Measurements from ENCODE around the gene NR1H4. TPM values are rescaled to one million over a fixed set of nuclear protein-coding genes. Genes with fewer than 3 reads are reported as not detected.

Gene NR1H4
- total and polyA plus RNA-seq, 2 experiments from 2014 or later = not detected

GRCh38 chr12:100534625-100535227 lies 61.1 kb downstream of the NR1H4 start:
- Histone ChIP-seq H3K36me3 (no peaks in the 10 kb centered on the region), H3K4me1 (ENCODE audit: low read depth) (no peaks in the 10 kb centered on the region), H3K27me3 (no peaks in the 10 kb centered on the region), H3K4me3 (no peak overlapping the region), H3K9me3 (ENCODE audit: low read depth) (no peaks in the 10 kb centered on the region), H3K27ac (no peak overlapping the region)
- no peak for DNase-seq (ENCODE audit: low read depth in 1 of 2, low spot score in 1 of 2)
- no peak for TF ChIP-seq CTCF (IDR thresholded peaks at IDR 0.05; ENCODE audit: low read depth, low read length)

GRCh38 chr12:100539202-100539601 lies 65.5 kb downstream of the NR1H4 start:
- Histone ChIP-seq H3K9me3 (ENCODE audit: low read depth) (no peaks in the 10 kb centered on the region), H3K4me1 (ENCODE audit: low read depth) (no peaks in the 10 kb centered on the region), H3K27me3 (no peaks in the 10 kb centered on the region), H3K27ac (no peak overlapping the region), H3K36me3 (no peaks in the 10 kb centered on the region), H3K4me3 (no peak overlapping the region)
- DNase-seq (ENCODE audit: low read depth in 1 of 2, low spot score in 1 of 2) = peak; percentile 65 to 79
- no peak for TF ChIP-seq CTCF (IDR thresholded peaks at IDR 0.05; ENCODE audit: low read depth, low read length)

GRCh38 chr12:100544165-100544564 lies 70.5 kb downstream of the NR1H4 start:
- DNase-seq (ENCODE audit: low read depth in 1 of 2, low spot score in 1 of 2) = no peak
- Histone ChIP-seq H3K9me3 (ENCODE audit: low read depth) (no peaks in the 10 kb centered on the region), H3K27ac (no peak overlapping the region), H3K27me3 (no peaks in the 10 kb centered on the region), H3K4me3 (no peak overlapping the region), H3K4me1 (ENCODE audit: low read depth) (no peaks in the 10 kb centered on the region), H3K36me3 (no peaks in the 10 kb centered on the region)
- TF ChIP-seq CTCF (IDR thresholded peaks at IDR 0.05; ENCODE audit: low read depth, low read length) = no peak

GRCh38 chr12:100545092-100545491 lies 71.4 kb downstream of the NR1H4 start:
- no peak for TF ChIP-seq CTCF (IDR thresholded peaks at IDR 0.05; ENCODE audit: low read depth, low read length)
- DNase-seq (ENCODE audit: low read depth in 1 of 2, low spot score in 1 of 2) = no peak

GRCh38 chr12:100553936-100554335 lies 80.3 kb downstream of the NR1H4 start:
- no peak for TF ChIP-seq CTCF (IDR thresholded peaks at IDR 0.05; ENCODE audit: low read depth, low read length)
- DNase-seq (ENCODE audit: low read depth in 1 of 2, low spot score in 1 of 2) = peak in 1 of 2 donors; percentile 10
- H3K27me3 ChIP-seq = no peaks in the 10 kb centered on the region
- H3K9me3 ChIP-seq (ENCODE audit: low read depth) = no peaks in the 10 kb centered on the region
- H3K36me3 ChIP-seq = no peaks in the 10 kb centered on the region
- H3K27ac ChIP-seq = no peak overlapping the region
- H3K4me1 ChIP-seq (ENCODE audit: low read depth) = no peaks in the 10 kb centered on the region
- no peak overlapping the region for H3K4me3 ChIP-seq

More at GRCh38 chr12:100545092-100545491, 71.4 kb downstream of the NR1H4 start:
- Histone ChIP-seq H3K27me3 (no peaks in the 10 kb centered on the region), H3K9me3 (ENCODE audit: low read depth) (no peaks in the 10 kb centered on the region), H3K36me3 (no peaks in the 10 kb centered on the region), H3K4me3 (no peak overlapping the region), H3K4me1 (ENCODE audit: low read depth) (no peaks in the 10 kb centered on the region), H3K27ac (no peak overlapping the region)

Measured in cardiac muscle cell (in vitro differentiated cells and primary cell).